Stimulated activated naive CD4-positive, alpha-beta T cell treated with Interleukin-2 at 50 U/mL for 16 hours (primary cell): ENCODE data around the gene MRPL4.
"Not testable (repeated sequence)": the region's sequence is repeated elsewhere in the genome, so short reads cannot be mapped to it uniquely, and the experiment has no call there.

ENCODE experiments used
- DNase-seq: peaks from one replicate; lab custom pipeline; 2025; lab: John Stamatoyannopoulos, UW

Gene MRPL4

DNA sequence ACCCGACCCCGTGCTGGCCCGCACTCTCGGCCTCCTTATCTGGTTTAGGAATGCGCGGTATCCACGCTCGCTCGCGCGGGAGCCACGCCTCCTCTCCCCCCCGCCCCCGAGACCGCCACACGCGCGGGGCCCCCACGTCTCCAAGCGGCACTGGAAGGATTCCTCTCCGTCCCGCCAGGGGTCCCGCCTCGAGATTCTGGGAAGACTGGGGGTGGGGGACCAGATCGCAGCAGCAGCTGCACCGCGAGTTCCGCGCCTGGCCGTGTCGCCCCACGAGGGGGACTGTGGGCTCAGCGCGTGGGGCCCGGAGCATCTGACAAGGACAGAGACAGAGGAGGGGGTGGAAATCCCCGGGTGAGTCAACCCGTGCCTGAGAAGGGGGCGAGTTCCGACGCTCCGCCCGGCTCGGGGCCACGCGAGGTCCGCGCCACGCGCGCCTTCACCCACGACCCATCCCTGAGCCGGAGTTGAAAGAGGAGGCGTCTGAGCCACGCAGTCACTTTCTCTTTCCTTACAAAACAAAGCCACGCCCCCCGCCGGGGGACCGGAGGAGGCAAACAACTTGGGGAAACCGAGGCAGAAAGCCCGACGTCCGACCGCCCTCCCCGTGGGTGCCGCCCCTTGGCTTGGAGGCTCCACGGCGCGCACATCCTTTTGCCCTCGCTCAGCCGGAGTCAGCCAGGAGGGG lies 21.7 kb upstream of the MRPL4 start:
- peak; percentile 77 for DNase-seq

DNA sequence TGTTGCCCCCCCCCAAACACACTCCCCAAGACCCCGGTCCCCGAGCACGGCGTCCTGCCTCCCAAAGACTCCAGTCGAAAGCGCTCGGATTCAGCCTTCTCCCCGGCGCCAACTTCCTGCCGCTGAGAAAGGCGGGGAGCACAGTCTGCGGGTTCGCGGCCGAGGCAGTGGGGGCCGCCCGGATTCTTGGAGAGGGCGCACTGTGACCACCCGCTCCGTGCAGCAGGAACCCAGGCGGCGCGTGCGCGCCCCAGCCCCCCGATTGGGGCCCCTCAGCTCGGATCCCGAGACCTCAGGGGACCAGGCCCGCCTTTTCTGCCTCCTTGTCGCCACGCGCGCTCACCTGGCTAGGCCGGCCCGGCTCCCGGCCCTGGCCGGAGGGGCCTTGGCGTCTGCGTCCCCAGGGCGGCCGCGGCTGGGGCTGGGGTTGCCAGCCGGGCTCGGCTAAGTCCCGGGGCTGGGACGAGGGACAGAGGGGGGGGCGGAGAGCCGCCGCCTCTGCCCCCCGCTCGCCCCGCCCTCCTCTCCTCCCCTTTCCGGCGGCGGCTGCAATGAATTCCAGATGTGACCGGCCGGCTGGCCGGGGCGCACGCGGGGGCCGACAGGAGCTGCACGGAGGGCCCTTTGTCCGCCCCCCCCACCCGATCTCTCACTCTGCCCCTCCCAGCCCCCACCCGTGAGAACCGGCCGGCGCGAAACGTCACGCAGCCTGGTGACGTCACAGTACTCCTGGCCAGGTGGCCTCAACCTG lies 21.0 kb upstream of the MRPL4 start, which contains the start of gene S1PR2:
Gene S1PR2 (minus strand): TSS at position 471 of the 751 bp plus-strand sequence. CDS start 6,426 bp downstream, outside the sequence.
- DNase-seq, result peak; percentile 68

GRCh38 chr19:10231612-10232228 lies 20.3 kb upstream of the MRPL4 start:
- DNase-seq, result no peak

- DNase-seq, result no peak
Observed at GRCh38 chr19:10233946-10234345, 18.1 kb upstream of the MRPL4 start.

DNA sequence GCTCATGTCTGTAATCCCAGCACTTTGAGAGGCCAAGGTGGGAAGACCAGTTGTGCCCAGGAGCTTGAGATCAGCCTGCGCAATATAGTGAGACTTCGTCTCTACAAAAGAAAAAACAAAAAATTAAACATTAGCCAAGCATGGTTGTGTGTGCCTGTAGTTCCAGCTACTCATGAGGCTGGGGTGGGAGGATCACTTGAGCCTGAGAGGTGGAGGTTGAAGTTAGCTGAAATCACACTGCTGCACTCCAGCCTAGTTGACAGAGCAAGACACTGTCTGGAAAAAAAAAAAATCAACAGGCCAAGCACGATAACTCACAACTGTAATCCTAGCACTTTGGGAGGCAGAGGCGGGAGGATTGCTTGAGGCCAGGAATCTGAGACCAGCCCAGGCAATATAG lies 17.0 kb upstream of the MRPL4 start:
- DNase-seq, result no peak

- not testable (repeated sequence) for DNase-seq
Observed at GRCh38 chr19:10235409-10235808, 16.6 kb upstream of the MRPL4 start.

DNA sequence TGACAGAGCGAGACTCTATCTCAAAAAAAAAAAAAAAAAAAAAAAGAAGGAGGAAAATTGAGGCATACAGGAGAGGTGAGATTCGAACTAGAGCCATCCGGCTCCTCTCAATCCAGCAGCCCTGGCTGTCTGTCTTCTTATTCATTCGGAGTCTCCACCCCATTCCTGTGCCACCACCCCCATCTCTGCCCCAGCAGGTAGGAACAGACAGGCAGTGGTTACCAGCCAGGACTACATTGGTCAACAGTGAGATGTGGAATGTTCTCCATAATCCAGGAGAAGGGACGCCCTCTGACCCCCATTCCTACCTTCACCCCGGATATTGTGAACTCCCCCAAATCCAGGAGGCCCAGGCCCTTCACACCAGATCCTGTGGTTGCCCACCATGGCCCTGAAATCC lies 14.3 kb upstream of the MRPL4 start:
- no peak for DNase-seq

- DNase-seq, result no peak
Observed at GRCh38 chr19:10238172-10238783, 13.7 kb upstream of the MRPL4 start.

DNA sequence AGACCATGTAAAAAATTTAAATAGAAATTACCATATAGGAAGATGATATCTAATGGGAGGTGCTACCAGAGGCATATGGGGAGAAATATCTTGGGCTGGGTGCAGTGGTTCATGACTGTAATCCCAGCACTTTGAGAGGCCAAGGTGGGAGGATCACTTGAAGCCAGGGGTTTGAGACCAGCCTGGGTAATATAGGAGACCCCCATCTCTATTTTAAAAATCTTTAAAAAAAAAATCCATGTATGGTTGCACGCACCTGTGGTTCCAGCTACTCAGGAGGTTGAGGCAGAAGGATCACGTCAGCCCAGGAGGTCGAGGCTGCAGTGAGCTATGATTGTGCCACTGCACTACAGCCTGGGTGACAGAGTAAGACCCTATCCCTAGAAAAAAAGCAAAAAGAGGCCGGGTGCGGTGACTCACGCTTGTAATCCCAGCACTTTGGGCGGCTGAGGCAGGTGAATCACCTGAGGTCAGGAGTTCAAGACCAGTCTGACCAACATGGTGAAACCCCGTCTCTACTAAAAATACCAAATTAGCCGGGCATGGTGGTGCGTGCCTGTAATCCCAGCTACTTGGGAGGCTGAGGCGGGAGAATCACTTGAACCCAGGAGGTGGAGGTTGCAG lies 10.1 kb upstream of the MRPL4 start:
- DNase-seq, result not testable (repeated sequence)

DNA sequence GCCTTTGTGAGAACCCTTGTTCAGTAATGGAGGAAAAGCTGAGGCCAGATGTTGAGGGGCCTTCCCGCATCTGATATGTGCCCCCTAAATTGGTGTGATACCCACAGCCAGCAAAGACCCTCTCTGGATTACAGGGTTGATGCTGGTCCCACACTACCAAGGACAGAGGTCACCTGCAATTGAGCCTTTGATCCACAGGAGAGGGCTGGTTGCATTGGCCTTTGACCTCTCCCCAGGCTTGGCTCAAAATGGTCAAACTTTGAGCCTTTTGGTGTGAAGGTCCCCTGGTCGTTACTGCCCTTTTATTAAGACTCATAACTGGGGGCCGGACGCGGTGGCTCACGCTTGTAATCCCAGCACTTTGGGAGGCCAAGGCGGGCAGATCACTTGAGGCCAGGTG lies 8.4 kb upstream of the MRPL4 start:
- DNase-seq, result no peak

DNA sequence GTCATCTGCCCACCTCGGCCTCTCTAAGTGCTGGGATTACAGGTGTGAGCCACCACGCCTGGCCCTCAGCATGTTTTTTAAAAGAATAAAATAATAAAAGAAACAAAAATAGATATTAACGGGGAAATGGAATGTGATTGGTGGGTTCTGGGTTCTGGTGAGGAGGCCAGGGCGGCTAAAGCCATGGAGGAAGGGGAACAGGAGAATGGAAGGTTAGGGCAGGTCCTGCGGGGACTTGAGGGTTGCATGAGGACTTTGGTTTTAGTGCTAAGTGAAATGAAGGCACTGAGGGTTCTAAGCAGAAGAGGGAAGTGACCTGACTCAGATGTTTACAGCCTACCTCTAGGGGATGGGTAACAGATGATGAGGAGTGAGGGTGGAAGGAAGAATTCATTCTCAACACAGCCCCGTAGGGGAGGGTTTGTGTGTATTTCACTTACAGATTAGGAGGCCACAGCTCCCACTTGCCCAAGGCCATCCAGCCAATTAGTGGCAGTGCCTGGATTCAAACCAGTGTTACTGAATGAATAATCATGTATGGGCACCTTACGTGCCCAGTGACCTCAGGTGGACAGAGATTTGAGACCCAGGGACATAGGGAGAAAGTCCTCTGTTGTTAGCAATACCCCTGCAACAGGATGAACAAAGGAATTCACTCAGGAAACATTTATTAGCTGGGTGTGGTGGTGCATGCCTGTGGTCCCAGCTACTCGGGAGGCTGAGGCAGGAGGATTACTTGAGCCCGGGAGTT lies 6.7 kb upstream of the MRPL4 start:
- no peak for DNase-seq

DNA sequence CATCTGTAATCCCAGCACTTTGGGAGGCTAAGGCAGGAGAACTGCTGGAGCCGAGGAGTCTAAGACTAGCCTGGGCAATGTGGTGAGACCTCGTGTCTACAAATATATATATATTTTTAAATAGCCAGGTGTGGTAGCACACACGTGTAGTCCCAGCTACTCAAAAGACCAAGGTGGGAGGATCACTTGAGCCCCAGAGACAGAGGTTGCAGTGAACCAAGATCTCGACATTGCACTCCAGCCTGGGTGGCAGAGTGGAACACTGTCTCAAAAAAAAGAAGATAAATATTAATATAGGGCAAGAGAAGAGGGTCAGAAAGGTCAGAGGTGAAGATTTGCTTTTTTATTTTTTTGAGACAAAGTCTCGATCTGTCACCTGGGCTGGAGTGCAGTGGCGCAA lies 5.5 kb upstream of the MRPL4 start:
- DNase-seq, result no peak

- DNase-seq, result no peak
Observed at GRCh38 chr19:10252707-10253106, 693 bp downstream of the MRPL4 start.

DNA sequence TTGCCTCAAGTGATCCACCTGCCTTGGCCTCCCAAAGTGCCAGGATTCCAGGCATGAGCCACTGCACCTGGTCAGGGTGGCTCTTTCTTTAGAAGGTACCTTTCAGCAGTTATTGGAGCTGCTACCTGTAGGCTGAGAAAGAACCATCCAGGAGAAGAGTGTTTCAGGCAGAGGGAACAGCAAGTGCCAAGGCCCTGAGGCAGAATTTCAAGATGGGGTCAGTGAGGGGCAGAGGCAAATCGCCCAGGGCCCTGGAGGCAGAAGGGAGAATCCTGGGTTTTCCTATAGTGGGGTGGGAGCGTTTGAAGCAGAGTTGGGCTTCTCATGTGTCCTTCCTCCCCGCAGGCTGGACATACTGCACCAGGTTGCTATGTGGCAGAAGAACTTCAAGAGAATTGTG lies 2.2 kb downstream of the MRPL4 start:
- no peak for DNase-seq

DNA sequence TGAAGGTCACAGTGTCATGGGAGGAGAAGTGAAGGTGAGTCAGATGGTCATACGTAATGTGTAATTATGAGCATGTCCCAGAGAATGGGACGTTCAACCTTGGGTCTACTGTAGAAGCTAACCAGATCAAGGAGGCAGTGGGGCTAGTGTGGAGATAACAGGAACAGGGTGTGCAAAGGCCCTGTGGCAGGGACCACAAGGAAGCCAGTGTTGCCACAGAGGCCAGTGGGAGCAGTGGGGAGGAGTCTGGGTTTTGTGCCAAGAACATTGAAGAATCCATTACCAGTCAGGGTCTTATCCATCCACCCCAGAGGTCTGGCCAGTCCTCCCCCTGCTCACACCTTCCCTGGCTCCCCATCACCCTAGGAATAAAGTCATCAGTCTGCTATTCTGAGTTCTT lies 3.3 kb downstream of the MRPL4 start:
- no peak for DNase-seq

GRCh38 chr19:10256551-10256950 lies 4.5 kb downstream of the MRPL4 start:
- DNase-seq, result no peak

DNA sequence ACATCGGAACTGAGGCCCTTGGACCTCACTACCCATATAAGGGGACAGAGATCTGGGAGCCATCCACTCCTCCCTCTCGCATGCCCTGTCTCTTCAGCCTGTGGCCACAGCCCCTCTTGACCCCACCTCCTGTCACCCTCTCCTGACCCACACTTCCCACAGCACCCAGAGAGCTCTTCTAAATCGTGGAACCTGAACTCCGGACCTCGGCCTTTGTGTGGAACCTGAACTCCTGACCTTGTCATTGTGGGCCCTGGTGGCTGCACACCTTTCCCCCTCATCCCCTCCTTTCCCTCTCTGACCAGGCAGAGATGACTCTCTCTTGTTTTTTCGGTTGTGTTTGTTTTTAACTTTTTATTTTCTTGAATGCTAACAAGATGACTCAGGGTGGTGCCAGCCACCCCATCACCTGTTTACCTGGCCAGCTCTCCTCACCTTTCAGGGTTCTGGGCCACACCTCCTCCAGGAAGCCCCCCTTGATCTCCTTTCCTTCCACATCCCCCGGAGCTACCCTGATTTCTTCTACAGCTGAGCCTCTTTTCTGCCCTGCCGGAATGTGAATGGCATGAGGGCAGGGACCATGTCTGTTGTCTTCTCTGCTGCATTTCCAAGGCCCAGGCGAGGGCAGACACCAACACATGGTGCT lies 5.1 kb downstream of the MRPL4 start:
- no peak for DNase-seq

DNA sequence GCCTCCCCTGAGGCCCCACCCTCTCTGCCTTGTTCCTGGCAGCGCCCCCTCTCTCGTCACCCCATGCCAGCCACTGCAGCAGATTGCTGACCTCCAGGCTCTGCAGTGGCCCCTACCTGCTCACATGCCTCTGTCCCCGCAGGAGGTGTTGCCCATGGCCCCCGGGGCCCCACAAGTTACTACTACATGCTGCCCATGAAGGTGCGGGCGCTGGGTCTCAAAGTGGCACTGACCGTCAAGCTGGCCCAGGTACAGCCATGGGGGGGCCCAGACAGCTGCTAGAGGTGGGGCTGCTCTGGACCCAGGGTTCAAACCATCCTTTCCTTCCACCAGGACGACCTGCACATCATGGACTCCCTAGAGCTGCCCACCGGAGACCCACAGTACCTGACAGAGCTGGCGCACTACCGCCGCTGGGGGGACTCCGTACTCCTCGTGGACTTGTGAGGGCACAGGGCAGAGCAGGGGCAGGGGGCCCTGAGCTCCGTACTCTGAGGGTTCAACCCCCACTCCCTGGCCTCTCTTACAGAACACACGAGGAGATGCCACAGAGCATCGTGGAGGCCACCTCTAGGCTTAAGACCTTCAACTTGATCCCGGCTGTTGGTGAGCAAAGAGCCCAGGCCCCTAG lies 6.2 kb downstream of the MRPL4 start:
- no peak for DNase-seq

GRCh38 chr19:10259162-10259905 lies 7.3 kb downstream of the MRPL4 start:
- DNase-seq, result peak; percentile 95

DNA sequence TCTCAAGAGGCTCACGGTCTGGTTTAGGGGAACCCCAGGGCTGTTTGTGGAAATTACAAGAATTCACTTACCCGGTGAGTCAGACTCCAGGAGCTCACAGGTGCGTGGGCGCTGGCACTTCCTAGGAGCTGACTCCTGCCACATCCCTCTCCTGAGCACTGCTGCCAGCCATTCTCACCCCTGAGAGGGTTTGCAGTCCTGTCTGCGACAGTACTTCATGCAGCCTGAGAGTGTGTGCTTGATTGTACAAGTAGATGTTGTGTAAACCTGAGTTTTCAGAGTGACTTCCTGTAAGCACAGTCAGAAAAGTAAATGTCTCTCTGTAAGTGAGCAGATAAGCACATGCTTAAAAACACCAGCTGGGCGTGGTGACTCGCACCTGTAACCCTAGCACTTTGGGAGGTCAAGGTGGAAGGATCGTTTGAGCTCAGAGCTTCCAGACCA lies 8.1 kb downstream of the MRPL4 start:
- DNase-seq, result peak; percentile 58
